Measurements from ENCODE around the gene ANKRD44. TPM values are rescaled to one million over a fixed set of nuclear protein-coding genes. Genes with fewer than 3 reads are reported as not detected.

The ANKRD44 gene
- total and polyA plus RNA-seq, 2 of the 8 experiments (the other 6 are each of a cell fraction or from before 2014, with no cell fraction given) = 1.2 to 1.3 TPM

DNA sequence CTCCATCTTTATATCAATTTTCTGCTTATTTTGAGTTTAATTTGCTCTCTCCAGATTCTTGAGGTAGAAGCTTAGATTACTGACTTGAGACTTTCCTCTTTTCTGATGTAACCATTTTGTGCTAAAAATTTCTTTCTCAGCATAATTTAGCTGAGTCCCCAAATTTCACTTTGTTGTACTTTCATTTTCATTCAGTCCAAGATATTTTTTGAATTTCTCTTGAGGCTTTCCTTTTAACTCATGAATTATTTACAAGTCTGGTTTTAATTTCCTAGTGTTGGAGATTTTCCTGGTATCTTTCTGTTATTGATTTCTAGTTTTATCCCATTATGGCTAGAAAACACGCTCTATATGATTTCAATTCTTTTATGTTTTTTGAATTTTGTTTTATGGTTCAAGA is 239.4 kb downstream of the ANKRD44 start:
- Histone ChIP-seq H3K23ac (ENCODE audit: insufficient read length) (no peak overlapping the region), H3K27ac (ENCODE audit: low read depth, low read length) (no peak overlapping the region), H2BK20ac (ENCODE audit: low read length) (no peak overlapping the region), H4K20me1 (replicated peaks in 1 of 2; ENCODE audit: control insufficient read depth in 1 of 2, insufficient read depth in 2 of 2, low read length in 2 of 2) (no peaks in the 10 kb centered on the region), H3K36me3 (ENCODE audit: control insufficient read depth in 2 of 4, insufficient read depth in 4 of 4, low read length in 3 of 4) (no peaks in the 10 kb centered on the region), H3K9me3 (ENCODE audit: insufficient read depth in 2 of 2, low read depth in 1 of 2, low read length in 1 of 2) (no peaks in the 10 kb centered on the region), H4K5ac (ENCODE audit: insufficient read length, low read depth, low read length) (no peak overlapping the region), H3K4me3 (ENCODE audit: extremely low read depth in 1 of 4, insufficient read depth in 2 of 4, low read depth in 3 of 4, low read length in 4 of 4) (no peak overlapping the region), H3K4ac (replicated peaks; ENCODE audit: insufficient read length, low read depth, low read length) (no peak overlapping the region), H3K27me3 (replicated peaks in 1 of 4; ENCODE audit: control insufficient read depth in 3 of 4, extremely low read depth in 1 of 4, insufficient read depth in 3 of 4, low read length in 3 of 4) (no peaks in the 10 kb centered on the region), H2AK5ac (ENCODE audit: low read depth, low read length) (no peak overlapping the region), H4K8ac (ENCODE audit: extremely low read depth, insufficient read depth, low read length) (no peak overlapping the region), H3K9ac (replicated peaks in 1 of 4; ENCODE audit: extremely low read depth in 1 of 4, low read depth in 3 of 4, low read length in 3 of 4) (no peak overlapping the region), H3K23me2 (ENCODE audit: low read depth, low read length) (no peaks in the 10 kb centered on the region), H2BK120ac (replicated peaks; ENCODE audit: low read depth, low read length) (no peak overlapping the region), H3K79me2 (ENCODE audit: control insufficient read depth in 1 of 2, insufficient read depth in 2 of 2, low read length in 2 of 2) (no peaks in the 10 kb centered on the region), H3K56ac (replicated peaks; ENCODE audit: insufficient read length, low read depth, low read length) (no peak overlapping the region), H3K79me1 (ENCODE audit: low read depth, low read length) (no peaks in the 10 kb centered on the region), H2BK12ac (ENCODE audit: low read depth, low read length) (no peak overlapping the region), H3K4me2 (ENCODE audit: insufficient read depth in 1 of 2, low read depth in 2 of 2, low read length in 2 of 2) (no peak overlapping the region), H3K4me1 (replicated peaks in 1 of 4; ENCODE audit: control insufficient read depth in 3 of 4, insufficient read depth in 4 of 4, low read length in 3 of 4) (no peaks in the 10 kb centered on the region), H2AFZ (ENCODE audit: low read length) (no peak overlapping the region), H3K18ac (ENCODE audit: extremely low read depth, low read length) (no peak overlapping the region), H3K14ac (ENCODE audit: insufficient read length) (no peak overlapping the region), H4K91ac (replicated peaks; ENCODE audit: insufficient read length, low read length) (no peak overlapping the region), H2BK5ac (ENCODE audit: low read depth, low read length) (no peak overlapping the region), H2BK15ac (ENCODE audit: low read length) (no peak overlapping the region)
- ChIA-PET CTCF (ENCODE audit: partially characterized antibody) (interaction anchor here (0.6 kb wide), 1 partner anchor 84 kb away, joined by 4 read pairs; no protein-coding TSS in a partner anchor), POLR2A (ENCODE audit: partially characterized antibody) (no interaction called here)
- FAIRE-seq (peak; percentile 13), DNase-seq (ENCODE audit: low read depth in 1 of 2, low spot score in 2 of 2) (no peak)
- WGBS, 2 experiments (ENCODE audit: extremely low coverage in 1 of 2, insufficient coverage in 1 of 2, insufficient read length in 1 of 2, insufficient replicate concordance in 2 of 2, low coverage in 1 of 2, low lambda C conversion rate in 2 of 2, missing lambda C conversion rate in 1 of 2) = 90% methylated on average over 1 of the region's 1 CpG; no CpG with 5 or more reads in 1 of the 2 experiments
- TF ChIP-seq RXRA (IDR thresholded peaks at IDR 0.05; ENCODE audit: insufficient read depth, low read depth, low read length) = no peak
- no peak for TF ChIP-seq POLR2A (IDR thresholded peaks at IDR 0.05; ENCODE audit: control extremely low read depth in 1 of 2, low read depth in 2 of 2, low read length in 2 of 2)
- TF ChIP-seq NANOG (IDR thresholded peaks at IDR 0.05; ENCODE audit: insufficient read depth, low read depth, low read length, poor library complexity, severe bottlenecking) = no peak
- TF ChIP-seq SP2 (IDR thresholded peaks at IDR 0.05; ENCODE audit: low read length) = no peak
- no peak for TF ChIP-seq GTF2F1 (IDR thresholded peaks at IDR 0.05; ENCODE audit: borderline replicate concordance, low read depth, low read length)
- TF ChIP-seq SAP30 (IDR thresholded peaks at IDR 0.05; ENCODE audit: insufficient read depth, insufficient replicate concordance, low read length) = no peak
- no peak for TF ChIP-seq RFX5 (IDR thresholded peaks at IDR 0.05; ENCODE audit: borderline replicate concordance, low read depth, low read length)
- TF ChIP-seq NRF1 (IDR thresholded peaks at IDR 0.05; ENCODE audit: low read depth, low read length) = no peak
- no peak for TF ChIP-seq MAFK (IDR thresholded peaks at IDR 0.05; ENCODE audit: low read depth, low read length)
- TF ChIP-seq SRF (IDR thresholded peaks at IDR 0.05; ENCODE audit: low read depth, low read length) = no peak
- no peak for TF ChIP-seq ZNF274 (IDR thresholded peaks at IDR 0.05; ENCODE audit: borderline replicate concordance, extremely low read depth, low read length)
- TF ChIP-seq RAD21 (IDR thresholded peaks at IDR 0.05 in 1 of 2, conservative IDR thresholded peaks at IDR 0.05 in 1 of 2; ENCODE audit: low read depth in 2 of 2, low read length in 2 of 2) = no peak
- no peak for TF ChIP-seq MAX (IDR thresholded peaks at IDR 0.05)
- no peak for TF ChIP-seq CTBP2 (IDR thresholded peaks at IDR 0.05; ENCODE audit: borderline replicate concordance, insufficient read depth, insufficient read length, low read length)

Data from H1 (cell line).